ENCODE data around the gene NPSR1.
"Not testable (repeated sequence)": the region's sequence is repeated elsewhere in the genome, so short reads cannot be mapped to it uniquely, and the experiment has no call there.

Gene NPSR1

GRCh38 chr7:34846976-34847375, 189.0 kb downstream of the NPSR1 start:
- no peak overlapping the region for H3K4me3 ChIP-seq (ENCODE audit: low read depth, low read length)
- no peak for DNase-seq (ENCODE audit: low read depth)
- no peak for TF ChIP-seq CTCF (IDR thresholded peaks at IDR 0.05; ENCODE audit: insufficient read depth, low read depth, low read length, missing control alignments)

GRCh38 chr7:34848670-34849069, 190.7 kb downstream of the NPSR1 start:
- H3K4me3 ChIP-seq (ENCODE audit: low read depth, low read length): no peak overlapping the region
- TF ChIP-seq CTCF (IDR thresholded peaks at IDR 0.05; ENCODE audit: insufficient read depth, low read depth, low read length, missing control alignments): no peak
- DNase-seq (ENCODE audit: low read depth): no peak

- DNase-seq (ENCODE audit: low read depth): no peak
- no peak overlapping the region for H3K4me3 ChIP-seq (ENCODE audit: low read depth, low read length)
- no peak for TF ChIP-seq CTCF (IDR thresholded peaks at IDR 0.05; ENCODE audit: insufficient read depth, low read depth, low read length, missing control alignments)
Measured at GRCh38 chr7:34849163-34849960, 191.3 kb downstream of the NPSR1 start.

GRCh38 chr7:34849986-34850385, 192.0 kb downstream of the NPSR1 start:
- TF ChIP-seq CTCF (IDR thresholded peaks at IDR 0.05; ENCODE audit: insufficient read depth, low read depth, low read length, missing control alignments): no peak
- no peak overlapping the region for H3K4me3 ChIP-seq (ENCODE audit: low read depth, low read length)
- DNase-seq (ENCODE audit: low read depth): no peak

- DNase-seq (ENCODE audit: low read depth): no peak
- H3K4me3 ChIP-seq (ENCODE audit: low read depth, low read length): no peak overlapping the region
- TF ChIP-seq CTCF (IDR thresholded peaks at IDR 0.05; ENCODE audit: insufficient read depth, low read depth, low read length, missing control alignments): no peak
Measured at GRCh38 chr7:34850681-34851080, 192.7 kb downstream of the NPSR1 start.

GRCh38 chr7:34851431-34851830, 193.4 kb downstream of the NPSR1 start:
- no peak for TF ChIP-seq CTCF (IDR thresholded peaks at IDR 0.05; ENCODE audit: insufficient read depth, low read depth, low read length, missing control alignments)
- no peak for DNase-seq (ENCODE audit: low read depth)
- no peak overlapping the region for H3K4me3 ChIP-seq (ENCODE audit: low read depth, low read length)

GRCh38 chr7:34858444-34858843, 200.4 kb downstream of the NPSR1 start:
- DNase-seq (ENCODE audit: low read depth); H3K4me3 ChIP-seq (ENCODE audit: low read depth, low read length): not testable (repeated sequence)

GRCh38 chr7:34859281-34859680, 201.3 kb downstream of the NPSR1 start:
- not testable (repeated sequence) for H3K4me3 ChIP-seq (ENCODE audit: low read depth, low read length); DNase-seq (ENCODE audit: low read depth)

GRCh38 chr7:34866222-34866621, 208.2 kb downstream of the NPSR1 start:
- H3K4me3 ChIP-seq (ENCODE audit: low read depth, low read length); DNase-seq (ENCODE audit: low read depth): not testable (repeated sequence)

- not testable (repeated sequence) for H3K4me3 ChIP-seq (ENCODE audit: low read depth, low read length); DNase-seq (ENCODE audit: low read depth)
Measured at GRCh38 chr7:34867341-34867740, 209.3 kb downstream of the NPSR1 start.

- not testable (repeated sequence) for H3K4me3 ChIP-seq (ENCODE audit: low read depth, low read length); DNase-seq (ENCODE audit: low read depth)
Measured at GRCh38 chr7:34868602-34869001, 210.6 kb downstream of the NPSR1 start.

Data from GM12865 (cell line).